ENCODE measurements around the gene UGT1A5. TPM values are rescaled to one million over a fixed set of nuclear protein-coding genes. Genes with fewer than 3 reads are reported as not detected.

Gene UGT1A5
- total and polyA plus RNA-seq, 2 experiments from 2014 or later: not detected

DNA sequence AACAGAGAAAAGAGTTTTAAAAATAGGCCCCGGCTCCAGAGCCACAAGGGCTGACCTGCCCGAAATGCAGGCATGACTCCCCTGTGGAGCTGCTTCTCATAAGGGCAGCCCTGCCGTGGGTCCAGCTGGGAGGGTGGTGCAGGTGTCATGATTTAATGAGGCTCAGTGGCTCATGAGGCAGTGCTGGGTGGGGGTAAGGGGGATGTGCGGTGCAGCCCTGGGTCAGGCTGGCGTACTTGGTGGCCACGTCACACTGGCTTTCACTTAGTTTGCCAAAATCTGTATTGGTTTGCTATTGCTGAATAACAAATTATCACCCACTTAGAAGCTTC, 108.0 kb downstream of the UGT1A5 start (continued):
- TF ChIP-seq JUNB (IDR thresholded peaks at IDR 0.05; ENCODE audit: unreplicated experiment) (no peak), POLR2AphosphoS5 (IDR thresholded peaks at IDR 0.05; ENCODE audit: low read depth) (no peak), NANOG (IDR thresholded peaks at IDR 0.05; ENCODE audit: borderline replicate concordance) (no peak), EZH2 (IDR thresholded peaks at IDR 0.05; ENCODE audit: low read depth, unreplicated experiment) (no peak), ZNF114 (CRISPR knock-in tag; IDR thresholded peaks at IDR 0.05) (no peak), STAT1 (IDR thresholded peaks at IDR 0.05; ENCODE audit: unreplicated experiment) (no peak), ZNF331 (CRISPR knock-in tag; IDR thresholded peaks at IDR 0.05; ENCODE audit: low read depth) (no peak), CREB1 (CRISPR knock-in tag; IDR thresholded peaks at IDR 0.05; ENCODE audit: low read depth) (no peak), EZH2phosphoT487 (IDR thresholded peaks at IDR 0.05; ENCODE audit: unreplicated experiment) (no peak)
- TF ChIP-seq, protein P1, sequence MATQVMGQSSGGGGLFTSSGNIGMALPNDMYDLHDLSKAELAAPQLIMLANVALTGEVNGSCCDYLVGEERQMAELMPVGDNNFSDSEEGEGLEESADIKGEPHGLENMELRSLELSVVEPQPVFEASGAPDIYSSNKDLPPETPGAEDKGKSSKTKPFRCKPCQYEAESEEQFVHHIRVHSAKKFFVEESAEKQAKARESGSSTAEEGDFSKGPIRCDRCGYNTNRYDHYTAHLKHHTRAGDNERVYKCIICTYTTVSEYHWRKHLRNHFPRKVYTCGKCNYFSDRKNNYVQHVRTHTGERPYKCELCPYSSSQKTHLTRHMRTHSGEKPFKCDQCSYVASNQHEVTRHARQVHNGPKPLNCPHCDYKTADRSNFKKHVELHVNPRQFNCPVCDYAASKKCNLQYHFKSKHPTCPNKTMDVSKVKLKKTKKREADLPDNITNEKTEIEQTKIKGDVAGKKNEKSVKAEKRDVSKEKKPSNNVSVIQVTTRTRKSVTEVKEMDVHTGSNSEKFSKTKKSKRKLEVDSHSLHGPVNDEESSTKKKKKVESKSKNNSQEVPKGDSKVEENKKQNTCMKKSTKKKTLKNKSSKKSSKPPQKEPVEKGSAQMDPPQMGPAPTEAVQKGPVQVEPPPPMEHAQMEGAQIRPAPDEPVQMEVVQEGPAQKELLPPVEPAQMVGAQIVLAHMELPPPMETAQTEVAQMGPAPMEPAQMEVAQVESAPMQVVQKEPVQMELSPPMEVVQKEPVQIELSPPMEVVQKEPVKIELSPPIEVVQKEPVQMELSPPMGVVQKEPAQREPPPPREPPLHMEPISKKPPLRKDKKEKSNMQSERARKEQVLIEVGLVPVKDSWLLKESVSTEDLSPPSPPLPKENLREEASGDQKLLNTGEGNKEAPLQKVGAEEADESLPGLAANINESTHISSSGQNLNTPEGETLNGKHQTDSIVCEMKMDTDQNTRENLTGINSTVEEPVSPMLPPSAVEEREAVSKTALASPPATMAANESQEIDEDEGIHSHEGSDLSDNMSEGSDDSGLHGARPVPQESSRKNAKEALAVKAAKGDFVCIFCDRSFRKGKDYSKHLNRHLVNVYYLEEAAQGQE (IDR thresholded peaks at IDR 0.05; ENCODE audit: unreplicated experiment): no peak

DNA sequence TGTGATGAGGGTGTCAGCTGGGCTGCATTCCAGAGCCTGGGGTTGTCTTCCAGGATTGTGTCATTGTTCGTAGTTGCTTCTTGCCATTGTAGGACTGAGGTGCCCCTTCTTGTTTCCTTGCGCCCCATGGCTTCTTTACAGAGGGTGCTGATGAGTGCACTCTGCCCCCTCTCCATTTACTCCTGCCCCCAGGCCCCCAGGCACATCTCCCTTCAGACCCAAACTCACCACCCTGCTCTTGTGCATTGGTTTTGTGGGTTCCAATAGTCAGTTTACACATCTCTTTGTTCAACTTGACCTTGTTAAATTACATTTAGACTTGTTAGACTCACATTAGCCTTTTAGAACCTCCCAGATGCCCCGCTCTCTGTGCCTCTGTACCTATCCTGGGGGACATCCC, 108.5 kb downstream of the UGT1A5 start:
- Mint-ChIP-seq H3K4me3 (no peak overlapping the region), H3K27ac (no peak overlapping the region), H3K4me1 (peaks cover 3% of the 10 kb centered on the region; the same call in 2 of the 3 replicates), H3K9me3 (peaks cover 2% of the 10 kb centered on the region; the same call in 1 of the 3 replicates), H3K27me3 (ENCODE audit: insufficient read depth, low read depth, poor library complexity) (peaks cover 15% of the 10 kb centered on the region), H3K36me3 (ENCODE audit: low read depth) (no peaks in the 10 kb centered on the region)
- ATAC-seq: no peak
- Histone ChIP-seq H3K36me3 (ENCODE audit: insufficient read depth) (no peaks in the 10 kb centered on the region), H3F3A (replicated peaks; ENCODE audit: low read depth) (no peaks in the 10 kb centered on the region), H3K27ac (ENCODE audit: low read depth) (no peak overlapping the region), H3K79me2 (replicated peaks; ENCODE audit: insufficient read depth) (no peaks in the 10 kb centered on the region), H4K20me1 (replicated peaks; ENCODE audit: insufficient read depth) (no peaks in the 10 kb centered on the region), H3K4me1 (ENCODE audit: insufficient read depth) (no peaks in the 10 kb centered on the region), H3K4me2 (no peak overlapping the region), H2AFZ (no peak overlapping the region), H3K27me3 (ENCODE audit: insufficient read depth) (no peaks in the 10 kb centered on the region), H3K9me2 (ENCODE audit: insufficient read depth) (no peaks in the 10 kb centered on the region), H3K4me3 (no peak overlapping the region)
- no peak for DNase-seq (ENCODE audit: low spot score)
- TF ChIP-seq EZH2phosphoT487 (IDR thresholded peaks at IDR 0.05; ENCODE audit: unreplicated experiment): no peak
- TF ChIP-seq ZNF331 (CRISPR knock-in tag; IDR thresholded peaks at IDR 0.05; ENCODE audit: low read depth): no peak
- TF ChIP-seq, protein P2, sequence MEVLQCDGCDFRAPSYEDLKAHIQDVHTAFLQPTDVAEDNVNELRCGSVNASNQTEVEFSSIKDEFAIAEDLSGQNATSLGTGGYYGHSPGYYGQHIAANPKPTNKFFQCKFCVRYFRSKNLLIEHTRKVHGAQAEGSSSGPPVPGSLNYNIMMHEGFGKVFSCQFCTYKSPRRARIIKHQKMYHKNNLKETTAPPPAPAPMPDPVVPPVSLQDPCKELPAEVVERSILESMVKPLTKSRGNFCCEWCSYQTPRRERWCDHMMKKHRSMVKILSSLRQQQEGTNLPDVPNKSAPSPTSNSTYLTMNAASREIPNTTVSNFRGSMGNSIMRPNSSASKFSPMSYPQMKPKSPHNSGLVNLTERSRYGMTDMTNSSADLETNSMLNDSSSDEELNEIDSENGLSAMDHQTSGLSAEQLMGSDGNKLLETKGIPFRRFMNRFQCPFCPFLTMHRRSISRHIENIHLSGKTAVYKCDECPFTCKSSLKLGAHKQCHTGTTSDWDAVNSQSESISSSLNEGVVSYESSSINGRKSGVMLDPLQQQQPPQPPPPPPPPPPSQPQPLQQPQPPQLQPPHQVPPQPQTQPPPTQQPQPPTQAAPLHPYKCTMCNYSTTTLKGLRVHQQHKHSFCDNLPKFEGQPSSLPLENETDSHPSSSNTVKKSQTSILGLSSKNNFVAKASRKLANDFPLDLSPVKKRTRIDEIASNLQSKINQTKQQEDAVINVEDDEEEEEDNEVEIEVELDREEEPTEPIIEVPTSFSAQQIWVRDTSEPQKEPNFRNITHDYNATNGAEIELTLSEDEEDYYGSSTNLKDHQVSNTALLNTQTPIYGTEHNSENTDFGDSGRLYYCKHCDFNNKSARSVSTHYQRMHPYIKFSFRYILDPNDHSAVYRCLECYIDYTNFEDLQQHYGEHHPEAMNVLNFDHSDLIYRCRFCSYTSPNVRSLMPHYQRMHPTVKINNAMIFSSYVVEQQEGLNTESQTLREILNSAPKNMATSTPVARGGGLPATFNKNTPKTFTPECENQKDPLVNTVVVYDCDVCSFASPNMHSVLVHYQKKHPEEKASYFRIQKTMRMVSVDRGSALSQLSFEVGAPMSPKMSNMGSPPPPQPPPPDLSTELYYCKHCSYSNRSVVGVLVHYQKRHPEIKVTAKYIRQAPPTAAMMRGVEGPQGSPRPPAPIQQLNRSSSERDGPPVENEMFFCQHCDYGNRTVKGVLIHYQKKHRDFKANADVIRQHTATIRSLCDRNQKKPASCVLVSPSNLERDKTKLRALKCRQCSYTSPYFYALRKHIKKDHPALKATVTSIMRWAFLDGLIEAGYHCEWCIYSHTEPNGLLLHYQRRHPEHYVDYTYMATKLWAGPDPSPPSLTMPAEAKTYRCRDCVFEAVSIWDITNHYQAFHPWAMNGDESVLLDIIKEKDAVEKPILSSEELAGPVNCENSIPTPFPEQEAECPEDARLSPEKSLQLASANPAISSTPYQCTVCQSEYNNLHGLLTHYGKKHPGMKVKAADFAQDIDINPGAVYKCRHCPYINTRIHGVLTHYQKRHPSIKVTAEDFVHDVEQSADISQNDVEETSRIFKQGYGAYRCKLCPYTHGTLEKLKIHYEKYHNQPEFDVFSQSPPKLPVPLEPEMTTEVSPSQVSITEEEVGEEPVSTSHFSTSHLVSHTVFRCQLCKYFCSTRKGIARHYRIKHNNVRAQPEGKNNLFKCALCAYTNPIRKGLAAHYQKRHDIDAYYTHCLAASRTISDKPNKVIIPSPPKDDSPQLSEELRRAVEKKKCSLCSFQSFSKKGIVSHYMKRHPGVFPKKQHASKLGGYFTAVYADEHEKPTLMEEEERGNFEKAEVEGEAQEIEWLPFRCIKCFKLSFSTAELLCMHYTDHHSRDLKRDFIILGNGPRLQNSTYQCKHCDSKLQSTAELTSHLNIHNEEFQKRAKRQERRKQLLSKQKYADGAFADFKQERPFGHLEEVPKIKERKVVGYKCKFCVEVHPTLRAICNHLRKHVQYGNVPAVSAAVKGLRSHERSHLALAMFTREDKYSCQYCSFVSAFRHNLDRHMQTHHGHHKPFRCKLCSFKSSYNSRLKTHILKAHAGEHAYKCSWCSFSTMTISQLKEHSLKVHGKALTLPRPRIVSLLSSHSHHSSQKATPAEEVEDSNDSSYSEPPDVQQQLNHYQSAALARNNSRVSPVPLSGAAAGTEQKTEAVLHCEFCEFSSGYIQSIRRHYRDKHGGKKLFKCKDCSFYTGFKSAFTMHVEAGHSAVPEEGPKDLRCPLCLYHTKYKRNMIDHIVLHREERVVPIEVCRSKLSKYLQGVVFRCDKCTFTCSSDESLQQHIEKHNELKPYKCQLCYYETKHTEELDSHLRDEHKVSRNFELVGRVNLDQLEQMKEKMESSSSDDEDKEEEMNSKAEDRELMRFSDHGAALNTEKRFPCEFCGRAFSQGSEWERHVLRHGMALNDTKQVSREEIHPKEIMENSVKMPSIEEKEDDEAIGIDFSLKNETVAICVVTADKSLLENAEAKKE (CRISPR knock-in tag; IDR thresholded peaks at IDR 0.05): no peak
- TF ChIP-seq, protein P3, sequence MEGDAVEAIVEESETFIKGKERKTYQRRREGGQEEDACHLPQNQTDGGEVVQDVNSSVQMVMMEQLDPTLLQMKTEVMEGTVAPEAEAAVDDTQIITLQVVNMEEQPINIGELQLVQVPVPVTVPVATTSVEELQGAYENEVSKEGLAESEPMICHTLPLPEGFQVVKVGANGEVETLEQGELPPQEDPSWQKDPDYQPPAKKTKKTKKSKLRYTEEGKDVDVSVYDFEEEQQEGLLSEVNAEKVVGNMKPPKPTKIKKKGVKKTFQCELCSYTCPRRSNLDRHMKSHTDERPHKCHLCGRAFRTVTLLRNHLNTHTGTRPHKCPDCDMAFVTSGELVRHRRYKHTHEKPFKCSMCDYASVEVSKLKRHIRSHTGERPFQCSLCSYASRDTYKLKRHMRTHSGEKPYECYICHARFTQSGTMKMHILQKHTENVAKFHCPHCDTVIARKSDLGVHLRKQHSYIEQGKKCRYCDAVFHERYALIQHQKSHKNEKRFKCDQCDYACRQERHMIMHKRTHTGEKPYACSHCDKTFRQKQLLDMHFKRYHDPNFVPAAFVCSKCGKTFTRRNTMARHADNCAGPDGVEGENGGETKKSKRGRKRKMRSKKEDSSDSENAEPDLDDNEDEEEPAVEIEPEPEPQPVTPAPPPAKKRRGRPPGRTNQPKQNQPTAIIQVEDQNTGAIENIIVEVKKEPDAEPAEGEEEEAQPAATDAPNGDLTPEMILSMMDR (conservative IDR thresholded peaks at IDR 0.05; ENCODE audit: low read depth in 2 of 2): no peak
- TF ChIP-seq, protein P4, sequence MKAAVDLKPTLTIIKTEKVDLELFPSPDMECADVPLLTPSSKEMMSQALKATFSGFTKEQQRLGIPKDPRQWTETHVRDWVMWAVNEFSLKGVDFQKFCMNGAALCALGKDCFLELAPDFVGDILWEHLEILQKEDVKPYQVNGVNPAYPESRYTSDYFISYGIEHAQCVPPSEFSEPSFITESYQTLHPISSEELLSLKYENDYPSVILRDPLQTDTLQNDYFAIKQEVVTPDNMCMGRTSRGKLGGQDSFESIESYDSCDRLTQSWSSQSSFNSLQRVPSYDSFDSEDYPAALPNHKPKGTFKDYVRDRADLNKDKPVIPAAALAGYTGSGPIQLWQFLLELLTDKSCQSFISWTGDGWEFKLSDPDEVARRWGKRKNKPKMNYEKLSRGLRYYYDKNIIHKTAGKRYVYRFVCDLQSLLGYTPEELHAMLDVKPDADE (IDR thresholded peaks at IDR 0.05): no peak
- TF ChIP-seq CREB1 (CRISPR knock-in tag; IDR thresholded peaks at IDR 0.05; ENCODE audit: low read depth): no peak
- no peak for TF ChIP-seq JUNB (IDR thresholded peaks at IDR 0.05; ENCODE audit: unreplicated experiment)
- TF ChIP-seq POLR2AphosphoS5 (IDR thresholded peaks at IDR 0.05; ENCODE audit: low read depth): no peak
- no peak for TF ChIP-seq NANOG (IDR thresholded peaks at IDR 0.05; ENCODE audit: borderline replicate concordance)

Data from GM23338 (cell line).